ENCODE data around the gene ZCCHC14.

ZCCHC14 gene

GRCh38 chr16:87457061-87457611 lies 35.7 kb downstream of the ZCCHC14 start:
- DNase-seq (ENCODE audit: low read depth) = no peak

GRCh38 chr16:87454391-87454790 lies 38.4 kb downstream of the ZCCHC14 start:
- DNase-seq (ENCODE audit: low read depth) = no peak

GRCh38 chr16:87453326-87453725 lies 39.5 kb downstream of the ZCCHC14 start:
- DNase-seq (ENCODE audit: low read depth) = no peak

- no peak for DNase-seq (ENCODE audit: low read depth)
Observed at GRCh38 chr16:87451563-87452210, 41.1 kb downstream of the ZCCHC14 start.

- no peak for DNase-seq (ENCODE audit: low read depth)
Observed at GRCh38 chr16:87448866-87449265, 44.0 kb downstream of the ZCCHC14 start.

DNA sequence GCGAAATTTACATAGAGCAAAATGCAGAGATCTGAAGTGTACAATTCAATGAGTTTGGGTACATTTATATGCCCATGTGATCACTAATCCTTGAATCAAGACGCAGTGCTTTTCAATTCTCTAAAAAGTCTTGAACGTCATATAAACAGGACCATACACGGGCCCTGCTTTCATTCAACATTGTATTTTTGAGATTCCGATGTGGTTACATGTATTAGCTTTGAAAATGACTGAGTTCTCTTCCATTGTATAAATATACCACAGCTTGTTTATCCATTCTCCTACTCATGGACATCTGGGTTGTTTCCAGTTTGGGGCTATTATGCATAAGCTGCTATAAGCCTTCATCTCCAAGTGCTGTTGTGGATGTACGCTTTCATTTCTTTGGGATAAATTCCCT lies 45.5 kb downstream of the ZCCHC14 start:
- DNase-seq (ENCODE audit: low read depth) = no peak

- no peak for DNase-seq (ENCODE audit: low read depth)
Observed at GRCh38 chr16:87446479-87446878, 46.3 kb downstream of the ZCCHC14 start.

- DNase-seq (ENCODE audit: low read depth) = no peak
Observed at GRCh38 chr16:87445486-87445885, 47.3 kb downstream of the ZCCHC14 start.

DNA sequence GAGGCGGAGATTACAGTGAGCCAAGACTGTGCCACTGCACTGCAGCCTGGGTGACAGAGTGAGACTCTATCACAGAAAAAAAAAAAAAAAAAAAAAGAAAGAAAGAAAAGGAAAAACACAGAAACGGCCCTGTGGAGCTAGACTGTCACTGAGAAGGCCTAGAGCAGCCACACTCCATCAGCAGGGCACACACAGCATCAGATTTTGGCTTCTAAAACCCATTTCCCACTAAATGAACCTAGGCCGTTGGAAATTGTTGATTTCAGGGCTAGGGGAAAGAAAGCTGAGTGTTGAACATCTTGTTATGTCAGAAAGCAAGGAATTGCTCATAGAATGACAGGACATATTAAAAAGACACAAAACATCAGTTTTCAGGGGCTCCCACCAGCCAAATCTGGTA lies 48.9 kb downstream of the ZCCHC14 start:
- no peak for DNase-seq (ENCODE audit: low read depth)

DNA sequence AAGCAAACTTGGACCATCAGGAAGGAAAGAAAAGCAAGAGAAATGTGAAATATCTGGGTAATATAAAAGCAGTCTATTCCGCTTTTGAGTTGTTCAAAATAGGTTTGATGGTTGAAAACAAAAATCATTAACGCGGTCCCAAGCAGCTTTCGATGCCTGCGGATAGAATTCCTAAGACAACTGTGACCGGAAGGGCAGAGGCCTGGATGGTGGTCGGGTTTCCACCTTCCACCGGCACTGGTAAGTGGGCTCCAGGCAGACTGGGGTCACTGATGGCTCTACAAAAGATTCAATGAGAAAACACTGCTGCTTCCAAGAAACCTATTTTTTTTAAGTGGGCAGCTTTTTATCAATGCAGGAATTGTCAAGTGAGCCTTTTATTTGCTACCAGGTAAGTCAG lies 49.8 kb downstream of the ZCCHC14 start:
- DNase-seq (ENCODE audit: low read depth) = no peak

- DNase-seq (ENCODE audit: low read depth) = no peak
Observed at GRCh38 chr16:87442581-87442966, 50.2 kb downstream of the ZCCHC14 start.

DNA sequence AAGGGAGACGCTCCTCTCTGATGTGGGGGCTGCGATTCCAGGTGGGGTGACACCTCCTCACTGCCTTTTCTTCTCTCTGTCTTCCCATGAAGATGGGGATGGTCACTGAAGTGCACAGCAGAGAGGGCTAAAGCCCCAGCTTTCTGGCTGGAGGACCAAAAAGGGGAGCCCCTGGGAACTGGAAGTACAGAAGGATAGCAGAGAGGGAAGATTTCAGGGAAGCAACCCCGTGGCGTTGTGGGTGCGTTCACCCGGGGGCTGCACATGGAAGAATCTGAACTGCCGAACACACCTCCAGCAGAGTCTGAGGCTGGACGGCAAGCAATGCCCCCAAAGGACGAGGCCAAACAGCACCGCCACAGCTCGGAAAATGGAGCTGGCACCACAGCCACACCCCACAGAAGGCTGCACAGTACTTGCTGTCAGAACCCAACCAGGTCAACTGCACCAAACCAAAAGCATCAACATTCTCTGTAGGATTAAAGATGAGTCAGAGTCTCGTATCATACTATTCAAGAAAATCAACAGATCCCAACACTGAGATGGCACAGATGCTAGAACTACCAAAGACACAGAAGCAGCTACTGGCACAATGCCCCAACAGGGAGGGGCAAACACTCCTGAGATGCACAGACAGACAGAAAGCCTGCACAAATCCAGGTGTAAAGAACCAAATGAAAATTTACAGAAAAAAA lies 50.8 kb downstream of the ZCCHC14 start:
- DNase-seq (ENCODE audit: low read depth) = no peak

GRCh38 chr16:87439926-87440325 lies 52.9 kb downstream of the ZCCHC14 start:
- DNase-seq (ENCODE audit: low read depth) = no peak

GRCh38 chr16:87438611-87438985 lies 54.2 kb downstream of the ZCCHC14 start:
- no peak for DNase-seq (ENCODE audit: low read depth)

DNA sequence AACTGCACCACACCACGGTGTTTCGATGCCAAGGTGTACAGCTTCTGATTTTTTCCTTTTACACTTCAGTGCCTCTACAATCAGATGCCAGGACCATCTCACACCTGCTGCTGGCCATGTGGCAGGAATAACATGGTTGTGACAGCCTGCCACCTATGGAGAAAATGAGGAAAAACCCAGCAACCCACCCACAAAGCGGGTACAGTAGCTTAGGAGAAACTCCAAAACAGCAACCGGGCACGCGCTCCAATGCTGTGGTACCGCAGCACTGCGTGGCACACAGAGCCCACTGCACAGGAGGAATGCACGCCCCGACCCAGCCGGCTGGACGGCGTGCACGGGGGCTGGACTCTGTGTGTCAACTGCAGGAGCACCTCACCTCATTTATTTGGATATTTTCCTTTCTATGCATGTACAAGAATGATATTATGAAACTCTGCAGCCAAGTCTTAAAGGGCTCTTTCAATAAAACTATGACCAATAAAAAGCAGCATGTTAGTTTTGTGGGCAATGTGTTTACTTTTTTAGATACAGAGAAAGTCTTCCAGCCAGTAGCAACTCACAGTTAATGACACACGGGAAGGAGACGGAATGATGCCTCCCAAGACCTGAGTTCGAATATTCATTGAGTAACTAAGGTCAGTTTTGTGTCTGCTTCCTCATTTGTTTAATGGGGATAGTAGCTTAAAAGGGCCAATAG lies 54.8 kb downstream of the ZCCHC14 start:
- DNase-seq (ENCODE audit: low read depth) = no peak

GRCh38 chr16:87437327-87437726 lies 55.5 kb downstream of the ZCCHC14 start:
- DNase-seq (ENCODE audit: low read depth) = no peak

DNA sequence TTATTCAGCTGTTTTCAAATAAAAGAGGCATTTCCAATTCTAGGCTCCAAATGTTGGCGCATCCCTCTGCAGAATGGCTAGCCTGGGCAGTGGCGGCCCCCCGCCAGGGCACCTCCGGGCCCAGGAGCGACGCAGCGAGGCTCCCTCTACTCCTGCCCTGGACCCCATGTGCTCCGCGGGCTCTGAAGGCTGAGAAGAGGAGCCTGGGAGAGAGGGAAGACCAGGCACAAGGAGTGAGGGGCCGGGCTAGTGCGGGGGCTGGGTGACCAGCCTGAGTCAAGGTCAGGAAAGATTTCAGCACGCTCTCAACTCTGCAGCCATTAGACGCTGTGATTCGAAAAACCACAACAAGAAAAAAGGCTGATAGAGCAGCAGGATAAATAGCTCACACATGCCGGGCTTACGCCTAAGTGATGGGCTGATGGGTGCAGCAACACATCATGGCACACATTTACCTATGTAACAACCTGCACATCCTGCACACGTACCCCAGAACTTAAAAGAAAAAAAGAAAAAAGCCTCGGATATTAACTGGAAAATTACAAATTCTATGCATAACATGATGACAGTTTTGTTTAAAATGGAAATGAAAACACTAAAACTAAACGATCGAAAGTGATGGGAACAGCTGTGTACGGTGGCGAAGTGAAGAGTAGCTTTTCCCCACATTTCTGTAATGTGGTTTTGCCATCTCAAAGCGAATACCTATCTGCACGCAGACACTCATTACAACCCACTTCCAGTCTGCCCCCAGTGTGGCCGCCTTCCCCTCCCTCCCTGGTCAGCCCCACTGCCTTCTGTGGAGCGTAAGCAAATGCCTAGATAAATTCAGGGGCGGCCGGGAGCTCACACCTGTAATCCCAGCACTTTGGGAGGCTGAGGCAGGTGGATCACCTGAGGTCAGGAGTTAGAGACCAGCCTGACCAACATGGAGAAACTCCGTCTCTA lies 56.3 kb downstream of the ZCCHC14 start:
- no peak for DNase-seq (ENCODE audit: low read depth)

DNA sequence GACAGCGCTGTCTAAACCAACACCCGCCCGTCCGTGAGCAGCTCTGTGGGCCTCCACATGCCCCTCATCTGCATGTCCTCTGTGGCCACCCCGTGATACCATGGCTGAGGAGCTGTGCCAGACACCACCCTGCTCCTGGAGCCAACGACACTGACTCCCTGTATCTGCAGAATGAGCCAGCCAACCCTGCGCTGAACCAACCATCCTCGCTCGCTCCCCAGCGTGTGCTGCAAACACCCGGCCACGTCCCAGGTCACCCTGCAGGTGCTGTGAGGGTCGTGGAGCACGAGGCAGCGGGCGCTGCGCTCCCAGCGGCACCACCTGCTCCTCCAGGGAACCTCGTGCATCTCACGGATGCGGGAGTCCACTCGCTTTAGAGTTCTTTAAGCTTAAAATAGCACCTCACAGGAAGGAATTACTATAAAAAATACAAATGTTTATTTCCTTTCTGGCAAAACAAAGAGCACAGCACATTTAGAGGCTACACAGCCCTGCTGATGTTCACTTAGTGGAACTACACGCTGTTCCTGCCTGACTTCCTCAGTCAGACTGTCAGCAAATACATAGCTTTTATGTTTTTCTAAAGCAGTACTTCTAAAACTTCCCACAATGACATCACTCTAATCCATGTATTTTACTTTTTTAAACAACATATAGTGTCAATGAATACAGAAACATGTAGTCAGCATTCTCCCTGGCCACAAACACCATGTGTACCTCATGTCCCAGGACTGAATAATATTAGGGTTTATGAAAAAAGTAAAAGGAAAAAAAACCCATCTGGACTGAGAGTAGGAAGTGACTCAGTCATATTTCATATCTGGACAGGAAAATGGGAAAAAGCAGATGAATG lies 57.2 kb downstream of the ZCCHC14 start:
- no peak for DNase-seq (ENCODE audit: low read depth)

DNA sequence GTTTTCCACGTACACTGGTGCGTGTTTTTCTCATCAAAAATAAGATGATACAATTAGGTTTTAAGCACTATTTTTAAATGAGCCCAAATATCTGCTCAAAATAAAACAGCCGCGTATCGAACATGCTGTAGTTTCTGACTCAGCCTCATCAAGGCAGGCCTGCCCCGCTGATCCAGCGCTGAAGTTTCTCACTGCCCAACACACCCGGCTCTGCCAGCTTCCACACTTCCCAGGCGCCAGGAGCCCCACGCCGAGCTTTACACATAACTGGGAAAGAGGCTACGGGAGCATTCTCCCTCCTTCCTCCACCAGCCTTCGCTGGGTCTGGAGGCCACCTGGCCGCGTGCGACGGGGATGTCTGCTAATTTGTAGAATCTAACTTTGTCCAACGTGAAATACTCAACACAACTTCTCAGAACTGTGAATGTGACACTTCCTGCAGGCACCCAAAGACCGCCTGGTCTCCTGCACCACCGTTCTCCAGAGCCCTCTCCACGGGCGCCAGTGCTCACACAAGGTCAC lies 58.6 kb downstream of the ZCCHC14 start:
- no peak for DNase-seq (ENCODE audit: low read depth)

GRCh38 chr16:87432330-87432915 lies 60.4 kb downstream of the ZCCHC14 start:
- DNase-seq (ENCODE audit: low read depth) = no peak
